GM10266 (cell line): Measurements from ENCODE around the gene ARHGAP10.

ENCODE experiments used
- DNase-seq: peaks from one replicate; pipeline ENCODE4 v3.0.0; 2012; ENCODE audit errors: extremely low spot score
- CTCF ChIP-seq: IDR thresholded peaks from 2 replicates; pipeline ENCODE4 v1.5.1; 2012; ENCODE audit warnings: mild to moderate bottlenecking, low read depth; ENCODE audit not compliant: control insufficient read depth, insufficient read depth; ENCODE audit errors: missing control alignments

ARHGAP10 gene

GRCh38 chr4:147824316-147824715 is 92.4 kb downstream of the ARHGAP10 start:
- no peak for TF ChIP-seq CTCF
- no peak for DNase-seq

GRCh38 chr4:147824884-147825283 is 93.0 kb downstream of the ARHGAP10 start:
- no peak for DNase-seq
- TF ChIP-seq CTCF = no peak

GRCh38 chr4:147825451-147826287 is 93.8 kb downstream of the ARHGAP10 start:
- peak; percentile 10 for DNase-seq

GRCh38 chr4:147826288-147826646 is 94.4 kb downstream of the ARHGAP10 start:
- no peak for DNase-seq
- no peak for TF ChIP-seq CTCF

More at GRCh38 chr4:147825451-147826287, 93.8 kb downstream of the ARHGAP10 start:
- TF ChIP-seq CTCF = no peak

GRCh38 chr4:147828331-147828905 is 96.5 kb downstream of the ARHGAP10 start:
- no peak for DNase-seq
- TF ChIP-seq CTCF = no peak

- no peak for DNase-seq
These were observed 97.7 kb downstream of the ARHGAP10 start for GRCh38 chr4:147829401-147830101.

More at GRCh38 chr4:147829401-147830101, 97.7 kb downstream of the ARHGAP10 start:
- no peak for TF ChIP-seq CTCF
